ENCODE data around the gene ALDH3A2.

GRCh38 chr17:19724501-19725420 is 76.2 kb downstream of the ALDH3A2 start:
- TF ChIP-seq POLR2A (IDR thresholded peaks at IDR 0.05) (no peak), CTCF (IDR thresholded peaks at IDR 0.05) (no peak)
